ENCODE measurements around the gene SPTBN1. TPM values are rescaled to one million over a fixed set of nuclear protein-coding genes. Genes with fewer than 3 reads are reported as not detected.
"Not testable (repeated sequence)": the region's sequence is repeated elsewhere in the genome, so short reads cannot be mapped to it uniquely, and the experiment has no call there.

Gene SPTBN1
- total RNA-seq, 1 donor from 2014 or later, result 214 TPM

DNA sequence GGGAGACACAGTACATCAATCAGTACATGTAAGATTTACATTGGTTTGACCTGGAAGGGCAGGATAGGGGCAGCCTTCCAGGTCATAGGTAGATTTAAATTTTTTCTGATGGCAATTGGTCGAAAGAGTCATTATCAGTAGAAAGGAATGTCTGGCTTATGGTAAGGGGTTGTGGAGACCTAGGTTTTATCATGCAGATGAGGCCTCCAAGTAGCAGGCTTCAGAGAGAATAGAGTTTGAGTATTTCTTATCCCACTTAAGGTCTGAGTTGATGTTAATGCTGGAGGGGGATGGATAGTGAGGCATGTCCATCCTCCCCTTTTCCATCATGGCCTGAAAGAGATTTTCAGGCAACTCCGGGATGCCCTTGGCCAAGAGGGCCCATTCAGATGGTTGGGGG lies 60.7 kb downstream of the SPTBN1 start:
- TF ChIP-seq, protein P1, sequence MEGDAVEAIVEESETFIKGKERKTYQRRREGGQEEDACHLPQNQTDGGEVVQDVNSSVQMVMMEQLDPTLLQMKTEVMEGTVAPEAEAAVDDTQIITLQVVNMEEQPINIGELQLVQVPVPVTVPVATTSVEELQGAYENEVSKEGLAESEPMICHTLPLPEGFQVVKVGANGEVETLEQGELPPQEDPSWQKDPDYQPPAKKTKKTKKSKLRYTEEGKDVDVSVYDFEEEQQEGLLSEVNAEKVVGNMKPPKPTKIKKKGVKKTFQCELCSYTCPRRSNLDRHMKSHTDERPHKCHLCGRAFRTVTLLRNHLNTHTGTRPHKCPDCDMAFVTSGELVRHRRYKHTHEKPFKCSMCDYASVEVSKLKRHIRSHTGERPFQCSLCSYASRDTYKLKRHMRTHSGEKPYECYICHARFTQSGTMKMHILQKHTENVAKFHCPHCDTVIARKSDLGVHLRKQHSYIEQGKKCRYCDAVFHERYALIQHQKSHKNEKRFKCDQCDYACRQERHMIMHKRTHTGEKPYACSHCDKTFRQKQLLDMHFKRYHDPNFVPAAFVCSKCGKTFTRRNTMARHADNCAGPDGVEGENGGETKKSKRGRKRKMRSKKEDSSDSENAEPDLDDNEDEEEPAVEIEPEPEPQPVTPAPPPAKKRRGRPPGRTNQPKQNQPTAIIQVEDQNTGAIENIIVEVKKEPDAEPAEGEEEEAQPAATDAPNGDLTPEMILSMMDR (conservative IDR thresholded peaks at IDR 0.05), result no peak
- no peak overlapping the region for H3K27ac Mint-ChIP-seq
- peaks cover 30% of the 10 kb centered on the region for H3K4me1 Mint-ChIP-seq (ENCODE audit: unreplicated experiment)
- H3K36me3 Mint-ChIP-seq, result no peaks in the 10 kb centered on the region
- H3K27me3 Mint-ChIP-seq, result peaks cover 5% of the 10 kb centered on the region
- no peak overlapping the region for H3K4me3 Mint-ChIP-seq
- no peaks in the 10 kb centered on the region for H3K9me3 Mint-ChIP-seq
- DNase-seq (ENCODE audit: extremely low spot score, unreplicated experiment), result no peak

DNA sequence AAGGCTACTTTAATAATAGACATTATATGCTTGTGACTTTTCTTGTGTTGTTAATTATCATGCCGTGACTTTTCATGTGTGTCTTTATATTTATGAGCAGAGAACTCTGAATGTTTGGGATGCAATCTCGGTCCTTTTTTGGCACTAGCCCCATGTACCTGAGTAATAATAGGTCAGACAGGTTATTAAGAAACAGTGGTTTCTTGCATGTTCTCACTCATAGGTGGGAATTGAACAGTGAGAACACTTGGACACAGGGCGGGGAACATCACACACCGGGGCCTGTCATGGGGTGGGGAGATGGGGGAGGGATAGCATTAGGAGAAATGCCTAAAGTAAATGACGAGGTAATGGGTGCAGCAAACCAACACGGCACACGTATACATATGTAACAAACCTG lies 61.9 kb downstream of the SPTBN1 start:
- DNase-seq (ENCODE audit: extremely low spot score, unreplicated experiment); H3K27me3 Mint-ChIP-seq; H3K4me3 Mint-ChIP-seq; H3K36me3 Mint-ChIP-seq; H3K9me3 Mint-ChIP-seq: not testable (repeated sequence)
- H3K27ac Mint-ChIP-seq, result peak overlapping the region; percentile 30
- peaks cover 25% of the 10 kb centered on the region for H3K4me1 Mint-ChIP-seq (ENCODE audit: unreplicated experiment)

- Mint-ChIP-seq H3K4me1 (ENCODE audit: unreplicated experiment) (peaks cover 25% of the 10 kb centered on the region), H3K27ac (no peak overlapping the region), H3K27me3 (peaks cover 5% of the 10 kb centered on the region), H3K9me3 (no peaks in the 10 kb centered on the region), H3K4me3 (no peak overlapping the region), H3K36me3 (no peaks in the 10 kb centered on the region)
- DNase-seq (ENCODE audit: extremely low spot score, unreplicated experiment), result no peak
- TF ChIP-seq, protein P1 (conservative IDR thresholded peaks at IDR 0.05), result no peak
Measured at GRCh38 chr2:54518430-54518829, 62.3 kb downstream of the SPTBN1 start.

DNA sequence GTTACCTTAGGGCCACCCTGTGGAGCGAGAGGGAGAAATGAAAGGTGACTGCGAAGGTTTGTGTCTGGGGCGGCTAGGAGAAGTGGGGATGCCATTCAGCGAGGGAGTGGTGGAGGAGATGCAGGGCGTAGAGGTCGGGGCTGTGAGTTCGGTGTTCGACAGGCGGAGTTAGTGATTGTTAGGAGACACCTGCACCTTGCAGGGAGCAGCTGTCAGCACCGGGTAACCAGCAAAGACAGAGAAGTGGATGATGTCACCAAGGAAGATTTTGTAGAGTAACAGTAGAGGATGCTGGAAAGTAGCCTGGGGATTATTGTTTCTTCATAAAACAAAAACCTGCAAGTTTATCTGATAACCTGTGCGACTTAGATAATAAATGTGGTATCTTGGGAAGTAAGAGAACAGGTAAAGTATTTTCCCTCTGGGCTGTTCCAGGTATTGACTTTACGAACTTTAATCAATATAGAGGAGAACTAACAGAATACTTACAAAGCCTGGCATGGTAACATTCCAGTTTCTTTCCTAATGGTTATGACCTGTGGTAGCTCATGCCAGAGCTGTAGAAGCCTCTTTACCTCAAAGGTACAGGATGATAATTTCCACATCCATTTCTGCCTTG lies 63.8 kb downstream of the SPTBN1 start:
- TF ChIP-seq, protein P1 (conservative IDR thresholded peaks at IDR 0.05), result no peak
- peaks cover 5% of the 10 kb centered on the region for H3K27me3 Mint-ChIP-seq
- H3K4me3 Mint-ChIP-seq, result no peak overlapping the region
- peaks cover 36% of the 10 kb centered on the region for H3K4me1 Mint-ChIP-seq (ENCODE audit: unreplicated experiment)
- no peaks in the 10 kb centered on the region for H3K9me3 Mint-ChIP-seq
- no peak for DNase-seq (ENCODE audit: extremely low spot score, unreplicated experiment)
- H3K27ac Mint-ChIP-seq, result no peak overlapping the region
- H3K36me3 Mint-ChIP-seq, result no peaks in the 10 kb centered on the region

- Mint-ChIP-seq H3K4me3 (no peak overlapping the region), H3K9me3 (no peaks in the 10 kb centered on the region), H3K4me1 (ENCODE audit: unreplicated experiment) (peaks cover 36% of the 10 kb centered on the region), H3K27ac (no peak overlapping the region), H3K36me3 (no peaks in the 10 kb centered on the region), H3K27me3 (peaks cover 5% of the 10 kb centered on the region)
- DNase-seq (ENCODE audit: extremely low spot score, unreplicated experiment), result no peak
- TF ChIP-seq, protein P1 (conservative IDR thresholded peaks at IDR 0.05), result no peak
Measured at GRCh38 chr2:54520687-54521086, 64.6 kb downstream of the SPTBN1 start.

DNA sequence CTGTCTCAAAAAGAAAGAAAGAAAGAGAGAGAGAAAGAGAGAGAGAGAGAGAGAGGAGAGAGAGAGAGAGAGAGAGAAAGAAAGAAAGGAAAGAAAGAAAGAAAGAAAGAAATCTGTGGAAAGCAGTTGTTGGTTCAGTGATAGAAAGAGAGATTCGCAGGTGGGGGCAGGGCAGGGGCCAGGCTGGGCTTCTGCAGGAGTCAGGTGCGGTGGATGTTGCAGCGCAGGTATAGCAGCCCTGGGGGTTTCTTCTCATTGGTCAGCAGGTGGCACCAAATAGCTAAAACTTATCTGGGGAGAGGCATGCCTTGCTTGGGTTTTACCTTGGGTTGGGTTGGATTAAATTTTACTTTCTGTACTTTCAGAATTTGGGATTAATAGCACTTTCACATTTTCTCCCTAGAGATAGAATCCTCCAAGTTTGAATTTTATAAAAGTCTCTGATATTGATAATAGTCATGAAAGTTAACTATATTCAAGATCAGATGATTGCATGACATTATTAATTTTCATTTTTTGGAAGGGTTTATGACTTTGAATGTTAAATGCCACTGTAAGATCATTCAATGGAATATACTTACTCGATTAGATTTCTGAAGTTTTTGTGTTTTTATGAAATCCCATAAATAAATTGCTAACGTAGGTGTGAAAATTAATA lies 66.6 kb downstream of the SPTBN1 start:
- TF ChIP-seq, protein P1 (conservative IDR thresholded peaks at IDR 0.05), result peak; percentile 75
- peaks cover 5% of the 10 kb centered on the region for H3K27me3 Mint-ChIP-seq
- H3K27ac Mint-ChIP-seq, result no peak overlapping the region
- DNase-seq (ENCODE audit: extremely low spot score, unreplicated experiment), result no peak
- H3K9me3 Mint-ChIP-seq, result no peaks in the 10 kb centered on the region
- peaks cover 28% of the 10 kb centered on the region for H3K4me1 Mint-ChIP-seq (ENCODE audit: unreplicated experiment)
- H3K4me3 Mint-ChIP-seq, result no peak overlapping the region
- peaks cover 7% of the 10 kb centered on the region for H3K36me3 Mint-ChIP-seq

All from type B pancreatic cell (in vitro differentiated cells).